Activated gamma-delta T cell (primary cell): ENCODE data around the gene PAQR3.

Source experiments
- DNase-seq: peaks from one replicate; lab custom pipeline; 2025; lab: John Stamatoyannopoulos, UW
- total RNA-seq, 2 donors: gene quantifications; one replicate each; lab custom pipeline; 2026; lab: John Stamatoyannopoulos, UW

Gene PAQR3
- 17.0 to 17.1 reads per million in 2 donors for total RNA-seq

DNA sequence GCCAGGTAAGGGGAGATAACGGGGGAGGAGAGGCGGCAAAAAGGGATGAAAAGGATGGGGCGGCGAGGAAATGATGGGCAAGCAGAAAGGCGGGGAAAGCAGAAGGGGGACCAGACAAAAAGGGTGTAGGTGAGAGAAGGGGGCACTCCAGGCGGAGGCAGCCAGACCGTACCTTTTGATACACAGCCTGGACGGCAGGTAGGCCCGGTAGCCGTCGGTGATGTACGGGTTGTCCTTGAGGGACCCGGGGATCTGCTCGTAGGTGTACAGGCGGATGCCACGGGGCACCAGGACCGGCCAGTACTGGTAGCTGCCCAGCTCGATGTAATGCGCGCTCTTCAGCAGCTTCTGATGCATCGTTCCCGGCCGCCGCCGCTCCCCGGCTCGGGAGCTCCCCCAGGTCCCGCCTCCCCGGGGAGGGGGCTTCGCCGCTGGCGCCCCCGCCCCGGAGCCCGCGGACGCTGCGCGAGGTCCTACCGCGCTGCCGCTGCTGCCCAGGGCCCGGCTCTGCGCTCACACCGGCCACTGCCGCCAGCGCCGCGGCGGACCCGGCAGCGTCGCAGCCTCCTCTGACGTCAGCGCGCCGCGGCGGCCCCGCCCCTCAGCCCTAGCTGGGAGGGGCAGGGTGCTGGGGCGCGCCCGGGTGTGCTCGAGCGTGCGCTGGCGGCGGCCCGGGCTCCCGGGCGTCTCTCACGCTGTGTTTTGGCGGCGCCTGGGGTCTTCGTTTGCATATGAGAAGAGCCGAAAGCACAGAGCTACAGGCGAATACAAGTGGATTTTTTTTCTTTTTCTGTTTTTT is at the start of gene PAQR3:
PAQR3 (minus strand) TSS at position 571 of the 799 bp plus-strand sequence; CDS start at position 357, 214 bp downstream.
- peak; percentile 72 for DNase-seq

DNA sequence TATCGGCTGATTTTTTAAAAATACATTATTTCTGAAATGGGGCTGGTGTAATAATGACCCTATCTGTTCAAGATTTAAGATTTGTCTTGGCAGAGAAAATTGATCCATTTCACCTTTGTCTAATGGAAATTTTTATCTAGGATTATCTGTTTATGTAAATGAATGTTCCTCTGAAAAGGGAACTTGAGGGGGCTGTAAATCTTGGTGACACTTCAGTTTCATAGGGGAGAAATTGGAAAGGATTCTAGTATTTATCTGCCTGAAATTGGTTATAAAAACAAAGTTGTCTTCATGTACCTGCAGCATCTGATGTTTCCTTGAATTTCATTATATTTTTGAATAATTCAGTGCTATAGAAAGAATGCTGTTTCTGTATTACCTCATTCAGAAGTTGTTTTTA is 48.4 kb upstream of the PAQR3 start:
- DNase-seq, result no peak

DNA sequence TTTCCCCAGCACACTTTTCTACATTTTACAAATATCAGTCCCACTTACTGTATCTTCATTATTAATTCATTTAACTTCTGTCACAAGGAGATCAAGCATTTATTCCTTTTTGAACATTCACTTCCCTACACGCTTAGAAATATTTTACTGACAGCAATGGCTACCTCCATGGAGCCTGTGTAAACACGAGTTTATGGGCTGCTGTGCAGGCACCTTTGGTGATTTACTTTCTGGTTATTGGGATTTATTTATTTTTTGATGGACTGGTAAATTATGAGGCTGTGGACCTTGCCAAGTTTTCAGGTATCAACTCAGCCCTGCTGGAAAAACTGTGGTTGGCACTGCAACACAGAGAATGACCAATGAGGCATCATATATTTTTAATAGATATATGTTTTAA is 45.4 kb upstream of the PAQR3 start:
- DNase-seq, result no peak

GRCh38 chr4:78975865-78976264 is 36.6 kb upstream of the PAQR3 start:
- DNase-seq, result no peak

DNA sequence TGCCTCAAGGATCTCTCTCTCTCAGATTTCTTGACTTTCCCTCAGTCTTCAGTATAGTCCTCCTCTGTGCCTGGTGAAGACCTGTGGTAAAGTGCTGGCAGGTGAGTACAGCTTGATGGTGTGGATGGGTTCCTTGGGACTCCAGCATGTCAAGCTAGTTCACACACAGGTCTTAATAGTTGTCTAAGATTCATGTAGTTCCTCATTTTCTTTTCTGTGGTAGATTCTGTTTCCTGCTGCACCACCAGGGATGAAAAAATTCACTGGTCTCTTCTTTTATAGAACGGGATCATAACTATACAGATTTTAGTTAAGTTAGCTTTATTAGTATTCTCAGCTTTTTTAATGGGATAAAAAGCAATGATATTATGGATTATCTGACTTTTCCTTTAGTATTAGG is 32.5 kb upstream of the PAQR3 start:
- no peak for DNase-seq

DNA sequence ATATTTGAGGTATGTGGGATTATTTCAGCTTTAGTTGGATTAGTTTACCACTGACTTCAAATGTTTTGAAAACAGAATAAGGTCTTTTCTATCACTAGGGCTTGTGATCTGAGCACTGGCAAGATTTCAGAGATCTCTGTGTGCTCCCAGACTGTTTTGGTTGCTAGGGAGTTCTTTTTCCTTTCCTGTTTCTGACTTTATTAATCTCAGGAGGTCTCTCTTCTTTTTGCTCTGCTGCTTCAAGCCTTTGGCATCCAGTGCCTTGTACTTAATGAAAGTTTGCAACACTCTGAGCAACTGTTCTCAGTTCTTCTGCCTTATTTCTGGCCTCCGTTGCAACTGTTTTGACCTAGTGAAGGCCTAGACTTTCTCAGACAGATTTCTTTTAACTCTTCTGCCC is 32.1 kb upstream of the PAQR3 start:
- no peak for DNase-seq

DNA sequence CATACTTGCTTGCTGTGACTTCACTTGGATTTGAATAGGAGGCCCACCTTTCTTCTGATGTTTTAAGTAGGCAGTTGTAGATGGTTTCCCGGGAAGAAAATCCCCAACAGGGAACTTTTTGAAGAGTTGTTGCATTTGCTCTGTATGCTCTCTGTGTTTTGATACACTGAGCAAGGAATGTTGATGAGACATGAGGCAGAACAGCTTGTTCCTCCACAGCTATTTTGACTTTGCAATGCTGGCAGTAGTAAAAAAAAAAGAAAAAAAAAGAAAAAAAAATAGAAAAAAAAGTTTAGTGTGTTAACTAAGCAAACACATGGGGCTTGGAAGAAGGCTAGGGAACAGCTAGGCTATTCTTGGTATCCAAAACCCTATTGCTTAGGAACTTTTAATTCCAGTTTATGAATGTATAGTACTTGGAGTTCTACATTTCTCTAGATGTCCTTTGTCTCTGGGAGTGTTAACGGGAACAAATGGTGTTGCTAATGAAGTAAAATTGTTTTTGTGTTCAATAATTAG is 23.4 kb upstream of the PAQR3 start:
- no peak for DNase-seq

GRCh38 chr4:78960926-78961325 is 21.7 kb upstream of the PAQR3 start:
- no peak for DNase-seq

- no peak for DNase-seq
Measured at GRCh38 chr4:78956975-78957374, 17.7 kb upstream of the PAQR3 start.

DNA sequence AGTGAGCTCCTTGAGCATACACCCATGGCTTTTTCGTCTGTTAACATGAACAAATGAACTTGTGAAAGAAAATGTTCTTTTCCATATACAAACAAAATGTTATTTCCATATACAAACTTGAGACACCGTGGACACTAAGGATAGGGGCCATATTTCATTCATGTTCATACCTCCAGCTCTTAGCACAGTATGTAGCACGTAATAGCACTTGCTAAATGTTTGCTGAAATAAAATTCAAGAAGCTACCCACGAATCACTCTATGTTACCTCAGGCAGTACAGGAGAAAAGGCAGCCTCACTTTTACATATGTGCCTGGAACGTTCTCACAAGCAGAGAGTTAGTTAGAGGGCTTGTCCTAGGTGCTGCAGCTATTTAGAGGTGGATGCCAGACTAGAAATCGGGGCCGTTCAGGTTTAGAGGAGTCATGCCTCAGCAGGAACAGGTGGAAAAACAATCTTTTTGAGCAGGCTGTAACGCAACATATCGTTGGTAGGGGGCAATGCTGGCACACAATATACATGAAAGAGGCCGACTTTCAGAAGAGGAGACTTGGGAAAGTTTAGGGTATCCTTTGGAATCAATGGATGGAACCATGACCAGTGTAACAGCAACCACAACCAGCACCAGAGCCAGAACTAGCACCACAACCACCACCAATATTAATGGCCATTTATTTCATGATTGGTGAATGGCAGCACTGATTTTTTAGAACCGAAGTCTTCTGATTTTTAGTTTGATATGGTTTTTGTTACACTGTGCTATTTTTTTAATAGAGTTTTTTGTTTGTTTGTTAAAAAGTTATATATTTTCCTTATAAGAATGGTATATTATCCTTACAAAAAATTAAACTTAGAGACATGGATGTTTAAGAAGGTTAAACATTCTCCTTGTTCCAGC is 14.8 kb upstream of the PAQR3 start:
- DNase-seq, result no peak

DNA sequence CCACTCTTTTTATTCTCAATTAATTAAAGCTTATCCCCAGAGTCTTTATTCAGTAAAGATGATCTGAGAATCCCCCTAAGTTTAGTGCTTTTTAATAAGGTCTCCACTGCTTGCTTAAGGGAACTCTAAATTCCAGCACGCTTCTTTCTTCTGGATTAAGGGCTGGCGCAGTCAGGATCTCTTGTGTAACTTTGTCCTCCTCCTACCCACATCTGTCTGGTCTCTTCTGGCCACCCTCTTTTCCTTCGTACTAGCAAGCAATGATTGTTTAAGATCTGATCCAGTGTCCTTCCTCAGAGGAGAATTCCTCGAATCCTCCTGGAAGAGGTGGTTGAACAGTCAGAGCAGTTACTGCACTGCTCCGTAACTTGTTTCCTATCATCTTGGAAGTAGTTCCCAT is 14.0 kb upstream of the PAQR3 start:
- no peak for DNase-seq

DNA sequence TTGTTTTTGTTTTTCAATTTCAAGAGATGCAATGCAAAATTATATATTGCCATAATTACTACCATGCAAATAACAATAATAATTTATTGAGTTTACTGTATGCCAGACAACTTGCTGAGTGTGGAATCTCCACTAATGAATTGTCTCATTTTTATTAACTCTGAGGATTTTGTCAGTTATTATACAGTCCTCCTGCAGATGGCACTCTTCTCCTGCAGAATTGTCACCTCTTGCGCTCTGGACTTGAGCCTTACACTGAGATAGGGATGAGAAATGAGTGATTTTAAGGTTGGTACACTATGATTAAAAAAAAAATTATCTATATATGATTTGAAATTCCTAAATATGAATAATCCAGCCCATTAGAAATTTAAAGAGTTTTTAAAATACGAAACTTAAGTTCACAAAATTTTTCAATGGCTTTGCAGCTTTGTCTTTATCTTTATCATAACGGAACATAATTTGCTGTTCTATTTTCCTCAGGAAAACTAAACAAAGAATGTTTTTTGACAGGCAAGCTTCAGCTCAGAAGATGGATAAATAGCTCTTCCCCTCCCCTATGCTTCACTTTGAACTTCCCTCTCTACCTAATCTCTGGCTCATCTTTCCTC is 12.7 kb upstream of the PAQR3 start:
- DNase-seq, result no peak

DNA sequence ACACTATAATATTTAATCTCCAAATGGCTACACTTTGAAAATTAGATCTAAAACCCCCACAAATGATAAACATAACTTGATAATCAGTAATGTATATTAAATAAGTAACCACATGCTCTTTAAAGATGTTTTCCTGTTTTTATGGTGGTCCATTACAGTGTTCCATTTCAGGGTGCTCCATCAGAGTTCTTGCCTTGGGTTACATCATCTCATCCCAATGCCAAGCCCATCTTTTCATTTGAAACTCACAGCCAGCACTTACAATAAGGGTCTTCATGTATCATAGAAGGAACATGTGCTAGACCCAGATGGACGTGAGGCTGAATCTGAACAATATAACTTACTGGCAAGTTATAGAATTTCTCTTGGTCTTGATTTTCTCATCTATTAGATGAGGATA is 10.5 kb upstream of the PAQR3 start:
- DNase-seq, result no peak

DNA sequence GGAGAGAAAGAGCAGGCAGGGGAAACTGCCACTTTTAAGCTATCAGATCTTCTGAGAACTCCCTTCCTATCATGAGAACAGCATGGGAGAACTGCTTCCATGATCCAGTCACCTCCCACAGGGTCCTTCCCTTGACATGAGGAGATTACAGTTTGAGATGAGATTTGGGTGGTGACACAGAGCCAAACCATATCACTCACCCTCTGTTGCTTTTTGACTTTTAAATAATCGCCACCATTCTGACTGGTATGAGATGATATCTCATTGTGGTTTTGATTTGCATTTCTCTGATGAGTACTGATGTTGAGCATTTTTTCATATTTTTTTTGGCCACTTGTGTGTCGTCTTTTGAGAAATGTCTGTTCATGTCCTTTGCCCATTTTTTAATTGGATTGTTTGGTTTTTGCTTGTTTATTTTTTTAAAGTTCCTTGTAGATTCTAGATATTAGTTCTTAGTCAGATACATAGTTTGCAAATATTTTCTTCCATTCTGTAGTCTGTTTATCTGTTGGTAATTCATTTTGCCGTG is 6.5 kb upstream of the PAQR3 start:
- DNase-seq, result no peak

DNA sequence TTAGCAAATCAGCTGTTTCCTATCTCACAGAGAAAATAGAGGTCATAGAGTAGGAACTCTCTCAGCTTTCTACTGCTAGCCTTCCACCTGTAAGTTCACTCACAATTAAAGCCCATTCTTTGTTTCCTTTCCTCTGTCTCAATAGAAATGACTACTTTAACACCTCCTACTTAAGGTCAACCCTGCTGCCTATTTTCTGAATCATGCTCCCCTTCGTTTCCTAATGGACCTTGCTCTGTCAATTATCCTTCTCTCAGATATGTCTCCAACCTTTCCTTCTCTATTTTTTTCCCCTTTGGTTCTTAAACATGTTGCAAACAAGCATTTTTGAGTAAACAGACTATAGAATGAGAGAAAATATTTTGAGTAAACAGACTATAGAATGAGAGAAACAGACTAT is 5.1 kb upstream of the PAQR3 start:
- DNase-seq, result no peak

DNA sequence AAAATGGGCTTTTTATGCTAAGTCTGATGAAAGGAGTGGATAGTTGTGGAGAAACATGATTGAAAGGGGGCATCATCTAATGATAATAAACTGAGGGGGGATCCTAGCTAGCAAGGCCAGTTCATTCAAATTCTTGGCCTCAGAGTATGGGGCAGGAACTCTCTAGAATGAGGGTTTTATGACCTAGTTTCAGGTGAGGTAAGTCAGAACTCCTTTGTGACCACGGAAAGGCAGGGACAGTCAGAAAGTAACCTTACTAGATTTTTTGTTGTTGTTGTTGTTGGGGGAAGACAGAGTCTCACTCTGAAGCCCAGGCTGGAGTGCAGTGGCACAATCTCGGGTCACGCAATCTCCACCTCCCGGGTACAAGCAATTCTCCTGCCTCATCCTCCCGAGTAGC is 1.5 kb upstream of the PAQR3 start:
- DNase-seq, result no peak

DNA sequence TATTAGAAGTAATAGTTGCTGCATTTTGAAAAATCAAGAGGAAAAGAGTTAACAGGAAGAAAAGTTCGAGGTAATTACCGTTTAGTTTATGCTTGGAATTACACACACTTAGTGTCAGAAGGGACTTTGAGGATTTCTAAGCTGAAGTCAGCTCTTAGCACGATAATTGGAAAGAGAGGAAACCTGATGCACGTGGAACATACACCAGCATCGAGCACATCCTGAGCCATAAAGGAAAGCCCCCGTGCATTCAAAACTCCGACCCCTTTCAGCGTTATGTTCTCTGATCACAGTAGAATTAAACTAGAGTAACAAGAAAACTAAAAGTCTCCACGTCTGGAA is 400 bp upstream of the PAQR3 start:
- DNase-seq, result no peak

GRCh38 chr4:78938474-78938867 is 767 bp downstream of the PAQR3 start:
- no peak for DNase-seq

DNA sequence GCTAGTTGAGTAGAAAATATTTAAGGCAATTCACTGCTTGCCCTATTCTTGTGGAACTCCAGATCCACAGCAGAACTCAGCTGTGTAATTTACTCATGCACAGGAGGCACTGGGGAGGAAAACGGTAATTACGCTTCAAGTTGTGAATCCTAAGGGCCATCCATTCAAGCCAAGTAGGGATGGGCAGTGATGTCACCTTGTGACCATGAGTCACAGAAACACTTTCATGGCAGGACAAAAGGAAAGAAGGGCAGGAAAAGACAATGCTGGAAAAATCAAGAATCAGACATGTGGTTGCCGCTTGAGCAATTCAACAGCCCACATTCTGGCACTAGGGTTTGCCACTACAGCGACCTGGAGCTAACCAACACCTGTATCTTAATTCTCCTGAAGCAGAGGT is 1.4 kb downstream of the PAQR3 start:
- DNase-seq, result no peak

DNA sequence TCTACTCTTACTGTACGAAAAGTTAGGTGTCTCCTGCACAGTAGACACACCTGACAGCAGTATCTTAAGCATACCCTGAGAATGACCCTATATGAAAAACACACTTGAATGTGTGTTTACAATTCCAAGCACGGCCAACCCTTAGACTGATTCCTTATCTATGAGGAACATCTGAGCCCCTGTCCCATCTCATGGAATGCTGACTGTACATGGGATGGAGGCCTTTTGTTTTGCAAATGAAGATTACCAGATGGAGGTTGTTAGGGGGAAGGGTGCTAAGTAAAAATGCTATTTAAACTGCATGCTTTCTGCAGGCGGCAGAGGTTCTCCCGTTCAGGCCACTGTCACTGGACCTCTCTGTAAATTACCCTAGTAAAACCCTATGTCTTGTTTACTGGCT is 2.2 kb downstream of the PAQR3 start:
- no peak for DNase-seq

- DNase-seq, result no peak
Measured at GRCh38 chr4:78930016-78930629, 9.1 kb downstream of the PAQR3 start.

GRCh38 chr4:78928835-78929234 is 10.4 kb downstream of the PAQR3 start:
- DNase-seq, result no peak
